Measurements from ENCODE around the gene SORCS2.

GRCh38 chr4:7330031-7330596 lies 137.8 kb downstream of the SORCS2 start:
- no peak for TF ChIP-seq POLR2AphosphoS5 (IDR thresholded peaks at IDR 0.05; ENCODE audit: low read depth, low read length)
- TF ChIP-seq CTCF (IDR thresholded peaks at IDR 0.05): no peak

All from SK-N-SH (cell line).